GM13977 (cell line): ENCODE measurements around the gene FIG4.
"Not testable (repeated sequence)": the region's sequence is repeated elsewhere in the genome, so short reads cannot be mapped to it uniquely, and the experiment has no call there.

Source experiments
- DNase-seq: peaks from one replicate; pipeline ENCODE4 v3.0.0; 2012; ENCODE audit warnings: low spot score
- CTCF ChIP-seq: IDR thresholded peaks from 2 replicates; pipeline ENCODE4 v1.5.1; 2012; ENCODE audit warnings: mild to moderate bottlenecking, control low read depth; ENCODE audit not compliant: insufficient read depth; ENCODE audit errors: extremely low read depth, missing control alignments
- in situ Hi-C: fragments of 300-500 bp; cut with MboI; formaldehyde crosslinking; loops from one replicate; pipeline ENCODE4 v1.12.0; 2022; ENCODE audit warnings: low sequenced_read_pairs, low pct_unique_long_range_greater_than_20kb, mixed read lengths, inconsistent platforms; ENCODE audit not compliant: unreplicated experiment

The FIG4 gene

DNA sequence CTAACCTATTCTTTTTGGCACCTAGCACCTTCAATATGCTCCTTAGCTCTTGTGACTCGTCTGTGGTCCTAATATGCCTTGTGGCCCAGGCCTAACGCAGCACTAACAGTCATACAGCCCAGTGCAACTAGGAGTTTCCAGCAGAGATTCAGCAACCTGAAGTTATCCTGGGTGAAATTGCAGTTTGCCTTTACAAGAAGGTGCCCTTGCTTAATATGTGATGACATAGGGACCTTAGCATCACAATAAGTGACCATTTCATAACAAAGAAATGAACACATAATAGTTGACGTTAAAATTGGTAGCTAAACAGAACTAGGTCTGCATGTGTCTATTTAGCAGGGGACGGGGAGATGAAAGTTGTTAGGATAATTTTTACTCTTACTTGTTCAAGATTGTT lies 10.1 kb downstream of the FIG4 start:
- in situ Hi-C loops, result loop anchor here (25.0 kb wide), 1 partner anchor 686 kb away; no protein-coding TSS in a partner anchor
- DNase-seq, result no peak
- TF ChIP-seq CTCF, result no peak

GRCh38 chr6:109701774-109702173 lies 10.7 kb downstream of the FIG4 start:
- DNase-seq, result no peak
- no peak for TF ChIP-seq CTCF
- in situ Hi-C loops, result loop anchor here (25.0 kb wide), 1 partner anchor 686 kb away; no protein-coding TSS in a partner anchor

DNA sequence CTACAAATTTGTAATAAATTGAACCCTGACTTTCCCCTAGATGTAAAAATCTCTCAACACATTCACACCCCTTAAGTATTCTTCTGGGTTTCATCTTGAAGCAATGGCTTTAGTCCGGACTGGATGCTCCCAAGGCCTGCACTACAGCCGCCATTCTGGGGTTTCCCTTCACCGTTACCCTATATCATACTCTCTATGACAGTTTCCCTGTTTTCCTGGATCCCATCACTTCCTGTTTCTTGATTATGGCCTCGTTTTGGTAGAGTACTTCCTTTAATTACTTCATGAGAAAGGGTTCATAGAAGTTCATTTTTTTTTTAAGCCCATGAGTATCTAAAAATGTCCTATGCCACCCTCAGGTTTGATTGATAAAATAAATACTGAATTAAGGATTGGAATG lies 11.7 kb downstream of the FIG4 start:
- TF ChIP-seq CTCF, result no peak
- in situ Hi-C loops, result loop anchor here (25.0 kb wide), 1 partner anchor 685 kb away; no protein-coding TSS in a partner anchor
- DNase-seq, result no peak

DNA sequence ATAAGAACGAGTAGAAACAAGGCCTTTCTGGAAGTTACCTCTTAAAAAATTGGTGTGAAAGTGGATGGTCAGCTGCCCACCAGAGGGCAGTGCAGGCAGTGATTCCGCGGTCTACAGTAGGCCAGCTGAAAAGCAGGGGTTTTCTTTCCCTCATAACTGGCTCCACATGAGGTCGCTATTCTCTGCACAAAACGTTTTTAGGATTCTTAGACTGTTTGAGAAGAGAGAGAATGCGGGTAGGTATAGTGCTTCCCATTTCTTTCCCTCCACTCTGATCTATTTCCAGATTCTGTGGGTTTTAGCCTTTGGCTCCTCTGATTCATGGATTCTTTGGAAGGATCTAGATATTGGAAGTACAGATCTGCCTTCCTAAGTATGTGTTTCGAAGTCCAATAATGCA lies 14.2 kb downstream of the FIG4 start:
- in situ Hi-C loops, result loop anchor here (25.0 kb wide), 1 partner anchor 682 kb away; no protein-coding TSS in a partner anchor
- DNase-seq, result peak; percentile 53
- peak; percentile 98 for TF ChIP-seq CTCF

- in situ Hi-C loops, result loop anchor here (25.0 kb wide), 1 partner anchor 681 kb away; no protein-coding TSS in a partner anchor
- TF ChIP-seq CTCF, result no peak
- no peak for DNase-seq
Measured at GRCh38 chr6:109706513-109706912, 15.4 kb downstream of the FIG4 start.

DNA sequence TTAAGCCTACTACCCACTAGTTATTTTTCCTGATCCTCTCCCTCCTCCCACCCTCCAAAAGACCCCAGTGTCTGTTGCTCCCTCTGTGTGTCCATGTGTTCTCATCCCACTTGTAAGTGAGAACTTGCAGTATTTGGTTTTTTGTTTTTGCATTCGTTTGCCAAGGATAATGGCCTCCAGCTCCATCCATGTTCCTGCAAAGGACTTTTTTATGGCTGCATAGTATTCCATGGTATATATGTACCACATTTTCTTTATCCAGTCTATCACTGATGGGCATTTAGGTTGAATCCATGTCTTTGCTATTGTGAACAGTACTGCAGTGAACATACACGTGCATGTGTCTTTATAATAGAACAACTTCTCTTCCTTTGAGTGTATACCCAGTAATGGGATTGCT lies 17.0 kb downstream of the FIG4 start:
- in situ Hi-C loops, result loop anchor here (25.0 kb wide), 1 partner anchor 679 kb away; no protein-coding TSS in a partner anchor
- DNase-seq, result not testable (repeated sequence)

- no peak for DNase-seq
- in situ Hi-C loops, result loop anchor here (10.0 to 25.0 kb wide), 2 partner anchors 322 to 674 kb away; no protein-coding TSS in a partner anchor
- no peak for TF ChIP-seq CTCF
Measured at GRCh38 chr6:109713097-109713496, 22.0 kb downstream of the FIG4 start.
